NCI-H345 treated with DMSO at 0.1 percent for 48 hours (cell line): ENCODE results near the gene PLSCR3.

Experiments
- DNase-seq: peaks from one replicate; lab custom pipeline; 2025; ENCODE audit not compliant: unreplicated experiment; lab: John Stamatoyannopoulos, UW

The PLSCR3 gene

GRCh38 chr17:7426896-7427489, 32.7 kb upstream of the PLSCR3 start:
- DNase-seq: no peak

GRCh38 chr17:7426203-7426863, 32.0 kb upstream of the PLSCR3 start:
- DNase-seq: no peak

DNA sequence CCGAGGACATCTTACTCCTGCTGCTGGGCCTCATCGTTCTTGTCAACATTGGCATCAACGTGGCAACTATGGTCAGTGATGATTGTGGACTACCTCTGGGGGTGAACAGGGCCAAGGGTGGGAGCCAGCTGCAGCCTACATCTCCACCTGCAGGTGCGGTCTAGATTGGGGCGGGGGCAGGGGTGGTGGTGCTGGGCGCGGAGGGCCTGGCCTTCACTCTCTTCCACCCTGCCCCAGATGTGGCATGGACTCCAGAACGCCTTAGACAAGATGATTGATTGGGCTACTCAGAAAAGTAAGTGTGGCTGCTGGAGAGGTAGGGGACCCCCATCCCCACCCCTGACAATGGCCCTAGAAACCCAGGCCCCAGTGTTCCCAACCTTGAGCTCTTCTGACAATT, 31.4 kb upstream of the PLSCR3 start:
- no peak for DNase-seq

DNA sequence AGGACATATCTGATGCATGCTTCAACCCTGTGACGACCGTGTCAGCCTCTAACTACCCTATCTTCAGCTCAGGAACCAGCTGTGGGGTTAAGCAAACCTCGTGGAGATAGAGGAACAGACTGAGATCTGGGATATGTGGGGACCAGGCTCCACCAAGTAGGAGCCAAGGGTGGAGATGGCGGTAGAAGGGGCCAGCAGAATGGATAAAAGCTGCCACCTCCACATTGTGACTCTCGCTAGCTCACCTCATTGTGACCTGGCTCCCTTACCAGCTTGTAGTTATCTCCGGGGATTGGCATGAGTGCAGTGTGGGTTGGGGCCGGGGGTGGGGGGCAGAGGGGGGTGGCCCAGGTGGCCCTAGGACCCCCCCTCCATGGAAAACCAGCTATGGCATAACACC, 31.0 kb upstream of the PLSCR3 start, which contains the start of gene SPEM2:
Gene SPEM2, plus strand, starts transcription at position 301 of the 400 bp plus-strand sequence. Its CDS starts 73 bp downstream, at position 374.
- DNase-seq: no peak

- no peak for DNase-seq
Observed at GRCh38 chr17:7423679-7424078, 29.4 kb upstream of the PLSCR3 start.

- no peak for DNase-seq
Observed at GRCh38 chr17:7421186-7421585, 26.9 kb upstream of the PLSCR3 start.

GRCh38 chr17:7419819-7420610, 25.7 kb upstream of the PLSCR3 start, which contains the start of gene SPEM1:
Gene SPEM1, plus strand, starts transcription at chr17:7420324. Its CDS starts 61 bp downstream, at chr17:7420385.
- DNase-seq: no peak

DNA sequence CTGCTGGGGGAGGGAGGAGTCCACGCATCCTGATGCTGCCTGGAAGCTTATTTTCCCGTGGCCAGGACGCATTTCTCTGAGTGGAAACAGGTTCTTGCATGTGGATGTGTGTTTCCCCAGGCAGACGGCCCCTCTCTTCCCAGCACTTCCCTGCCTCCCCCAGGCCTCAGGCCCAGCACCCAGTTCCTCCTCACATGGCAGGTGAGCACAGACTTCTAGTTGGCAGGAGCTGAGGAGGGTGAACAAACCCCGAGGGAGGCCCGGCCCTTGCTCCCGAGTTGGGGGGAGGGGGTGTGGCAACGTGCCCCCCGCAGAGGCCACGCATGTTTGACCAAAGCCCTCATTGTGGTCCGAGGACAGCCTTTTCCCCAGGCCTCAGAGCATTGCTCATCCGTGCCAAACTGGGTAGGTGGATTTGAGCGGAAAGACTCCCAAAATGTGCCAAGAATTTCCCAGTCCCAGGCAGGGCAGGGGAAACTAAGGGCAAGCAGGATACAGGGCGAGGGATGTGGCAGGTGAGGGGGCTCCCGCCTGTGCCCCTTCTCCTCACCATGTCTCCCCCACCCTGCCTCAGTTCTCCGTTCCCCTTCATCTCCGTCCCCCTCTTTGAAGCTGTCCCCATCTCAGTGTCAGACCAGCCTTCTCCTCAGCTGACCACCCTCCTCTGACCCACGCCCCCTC, 24.3 kb upstream of the PLSCR3 start:
- no peak for DNase-seq

GRCh38 chr17:7417056-7417655, 22.8 kb upstream of the PLSCR3 start:
- no peak for DNase-seq

- no peak for DNase-seq
Observed at GRCh38 chr17:7416323-7416722, 22.0 kb upstream of the PLSCR3 start.

GRCh38 chr17:7415784-7416183, 21.5 kb upstream of the PLSCR3 start:
- no peak for DNase-seq

DNA sequence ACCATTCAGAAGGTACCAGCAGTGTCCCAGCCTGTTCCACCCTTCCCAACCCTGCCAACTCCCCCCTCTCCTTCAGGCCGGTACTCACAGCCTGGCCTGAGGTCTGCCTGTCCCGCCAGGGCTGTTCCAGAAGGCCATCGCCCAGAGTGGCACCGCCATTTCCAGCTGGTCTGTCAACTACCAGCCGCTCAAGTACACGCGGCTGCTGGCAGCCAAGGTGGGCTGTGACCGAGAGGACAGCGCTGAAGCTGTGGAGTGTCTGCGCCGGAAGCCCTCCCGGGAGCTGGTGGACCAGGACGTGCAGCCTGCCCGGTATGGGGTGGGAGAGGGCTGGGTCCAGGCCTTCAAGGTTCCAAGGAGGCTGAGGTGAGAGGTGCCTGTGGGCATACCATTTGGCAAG, 20.5 kb upstream of the PLSCR3 start:
- no peak for DNase-seq

DNA sequence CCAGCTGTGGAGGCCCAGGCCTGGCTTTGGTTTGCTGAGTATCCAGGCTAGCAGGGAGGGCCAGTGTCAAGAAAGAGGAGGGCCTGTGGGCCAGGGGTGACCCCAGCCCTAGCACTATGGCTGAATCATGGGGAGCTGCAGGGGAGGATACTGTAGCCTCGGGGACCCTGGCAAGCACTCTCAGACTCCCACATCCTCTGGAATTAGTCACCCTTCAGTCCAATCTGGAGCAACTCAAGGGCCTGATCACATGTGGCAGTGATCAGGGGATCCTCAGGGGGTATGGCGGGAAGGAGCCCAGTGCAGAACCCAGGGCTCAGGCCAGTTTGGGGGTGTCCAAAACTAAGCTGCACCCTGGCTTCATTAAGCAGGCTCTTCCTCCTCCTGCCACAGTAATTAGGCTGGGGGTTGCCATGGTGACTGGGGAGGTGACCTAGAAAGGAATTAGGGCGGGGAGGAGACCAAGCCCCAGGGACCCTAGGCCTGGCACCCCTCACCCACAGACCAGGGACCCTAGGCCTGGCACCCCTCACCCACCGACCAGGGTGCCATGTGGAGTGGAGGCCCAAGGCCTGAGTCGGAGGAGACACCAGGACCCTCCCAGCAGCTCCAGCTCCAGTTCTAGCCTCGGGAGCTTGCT, 19.1 kb upstream of the PLSCR3 start:
- no peak for DNase-seq

- DNase-seq: no peak
Observed at GRCh38 chr17:7411427-7411750, 17.1 kb upstream of the PLSCR3 start.

- DNase-seq: no peak
Observed at GRCh38 chr17:7410634-7411426, 16.5 kb upstream of the PLSCR3 start.

GRCh38 chr17:7409716-7410115, 15.4 kb upstream of the PLSCR3 start:
- no peak for DNase-seq

- no peak for DNase-seq
Observed at GRCh38 chr17:7408863-7409262, 14.5 kb upstream of the PLSCR3 start.

GRCh38 chr17:7408252-7408727, 14.0 kb upstream of the PLSCR3 start:
- no peak for DNase-seq

DNA sequence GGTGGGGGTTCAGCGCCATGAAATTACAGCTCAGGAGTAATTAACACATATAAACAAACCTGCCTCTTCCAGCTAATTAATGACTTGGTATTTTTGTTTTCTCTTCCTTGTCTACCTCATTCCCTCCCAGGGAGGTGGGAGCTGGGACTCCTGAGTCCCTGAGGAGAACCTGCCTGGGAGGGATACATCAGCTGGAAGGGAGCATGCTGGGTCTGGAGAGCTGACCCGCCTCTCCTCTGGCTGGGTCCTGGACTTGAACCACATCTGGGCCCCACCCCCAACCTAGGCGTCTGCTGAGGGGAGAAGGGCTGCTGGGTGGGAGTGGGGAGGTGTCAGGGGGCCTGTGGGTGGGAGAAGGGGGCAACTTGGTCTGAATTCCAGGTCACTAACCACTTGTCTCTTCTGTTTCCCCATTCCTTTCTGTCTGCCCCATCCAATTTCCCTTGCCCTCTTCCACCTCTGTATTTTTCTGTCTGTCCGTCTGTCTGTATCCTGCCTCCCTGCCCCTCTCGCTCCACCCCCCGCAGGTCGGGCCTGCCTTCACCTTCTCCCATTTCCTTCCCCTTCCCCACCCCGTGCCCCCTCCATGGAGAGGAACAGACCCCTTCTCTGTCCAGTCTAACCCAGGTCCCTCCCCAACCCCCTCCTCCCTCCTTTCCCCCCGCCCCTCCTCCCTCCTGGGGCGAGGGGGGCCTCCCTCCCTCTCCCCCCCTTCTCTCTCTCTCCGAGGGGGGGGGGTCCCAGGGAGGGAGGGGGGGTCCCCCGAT, 13.3 kb upstream of the PLSCR3 start, which contains the start of gene NLGN2:
Gene NLGN2, plus strand, starts transcription at position 361 of the 767 bp plus-strand sequence. CDS start 411 bp downstream, outside the sequence.
- no peak for DNase-seq
